ENCODE measurements around the gene CDON. TPM values are rescaled to one million over a fixed set of nuclear protein-coding genes. Genes with fewer than 3 reads are reported as not detected.

The CDON gene
- total RNA-seq, 6 donors from 2014 or later, result 4.0 to 24.2 (median 13.5) TPM

DNA sequence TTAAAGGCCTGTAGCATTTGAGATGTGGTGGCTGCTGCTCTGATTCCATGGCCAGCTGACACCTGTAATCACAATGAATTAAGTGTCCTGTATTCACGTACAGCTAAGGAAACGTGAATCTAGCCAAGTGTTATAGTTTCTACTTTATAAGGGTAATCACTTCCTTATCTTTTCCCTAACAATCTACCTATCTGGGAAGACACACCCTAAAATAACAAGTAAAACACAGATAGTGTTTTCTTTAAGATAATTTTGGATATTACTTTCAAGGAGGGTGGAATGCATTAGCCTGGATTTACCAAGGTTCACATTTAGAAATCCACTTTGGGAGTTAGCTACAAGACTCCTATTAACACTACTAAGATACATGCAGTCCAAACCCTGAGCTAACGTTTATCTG, 11.5 kb downstream of the CDON start:
- DNase-seq, result no peak
- no peaks in the 10 kb centered on the region for H3K9me3 ChIP-seq
- WGBS, 2 donors, result 53 to 64% methylated on average over 3 of the region's 3 CpGs
- peaks cover 0 to 8% (median 0%) of the 10 kb centered on the region in 4 donors for H3K4me1 ChIP-seq
- no peaks in the 10 kb centered on the region for H3K36me3 ChIP-seq
- H3K27me3 ChIP-seq, result no peaks in the 10 kb centered on the region
- H3K4me3 ChIP-seq, result no peak overlapping the region
- ATAC-seq (ENCODE audit: low FRiP score in 2 of 2), result no peak
- H3K27ac ChIP-seq, result no peak overlapping the region
- TF ChIP-seq POLR2AphosphoS5 (IDR thresholded peaks at IDR 0.05) (no peak), EP300 (IDR thresholded peaks at IDR 0.05) (no peak), POLR2A (IDR thresholded peaks at IDR 0.05) (no peak)
- TF ChIP-seq, protein P1, sequence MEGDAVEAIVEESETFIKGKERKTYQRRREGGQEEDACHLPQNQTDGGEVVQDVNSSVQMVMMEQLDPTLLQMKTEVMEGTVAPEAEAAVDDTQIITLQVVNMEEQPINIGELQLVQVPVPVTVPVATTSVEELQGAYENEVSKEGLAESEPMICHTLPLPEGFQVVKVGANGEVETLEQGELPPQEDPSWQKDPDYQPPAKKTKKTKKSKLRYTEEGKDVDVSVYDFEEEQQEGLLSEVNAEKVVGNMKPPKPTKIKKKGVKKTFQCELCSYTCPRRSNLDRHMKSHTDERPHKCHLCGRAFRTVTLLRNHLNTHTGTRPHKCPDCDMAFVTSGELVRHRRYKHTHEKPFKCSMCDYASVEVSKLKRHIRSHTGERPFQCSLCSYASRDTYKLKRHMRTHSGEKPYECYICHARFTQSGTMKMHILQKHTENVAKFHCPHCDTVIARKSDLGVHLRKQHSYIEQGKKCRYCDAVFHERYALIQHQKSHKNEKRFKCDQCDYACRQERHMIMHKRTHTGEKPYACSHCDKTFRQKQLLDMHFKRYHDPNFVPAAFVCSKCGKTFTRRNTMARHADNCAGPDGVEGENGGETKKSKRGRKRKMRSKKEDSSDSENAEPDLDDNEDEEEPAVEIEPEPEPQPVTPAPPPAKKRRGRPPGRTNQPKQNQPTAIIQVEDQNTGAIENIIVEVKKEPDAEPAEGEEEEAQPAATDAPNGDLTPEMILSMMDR (IDR thresholded peaks at IDR 0.05), result no peak

DNA sequence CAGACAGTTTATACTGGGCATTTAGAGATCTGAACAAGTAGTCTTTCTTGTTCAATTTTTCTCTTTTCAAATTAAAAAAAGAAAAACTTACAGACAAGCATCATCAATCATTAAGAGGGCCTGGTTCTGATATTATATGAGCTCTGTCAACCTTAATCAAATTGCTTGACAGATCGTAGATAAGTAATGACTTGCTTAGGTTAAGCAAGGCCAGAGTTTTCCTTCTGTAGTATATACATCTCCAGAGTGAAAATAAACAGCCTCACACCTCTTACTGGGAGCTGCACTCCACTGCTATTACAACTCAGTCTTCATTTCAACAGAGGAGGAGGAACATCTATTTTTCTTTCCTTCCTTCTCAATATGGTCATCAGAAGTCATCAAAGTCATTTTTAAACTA, 13.5 kb downstream of the CDON start:
- no peaks in the 10 kb centered on the region for H3K9me3 ChIP-seq
- H3K27ac ChIP-seq, result no peak overlapping the region
- ATAC-seq (ENCODE audit: low FRiP score in 2 of 2) (no peak), DNase-seq (no peak)
- TF ChIP-seq EP300 (IDR thresholded peaks at IDR 0.05) (no peak), POLR2AphosphoS5 (IDR thresholded peaks at IDR 0.05) (no peak), POLR2A (IDR thresholded peaks at IDR 0.05) (no peak)
- TF ChIP-seq, protein P1 (IDR thresholded peaks at IDR 0.05), result no peak
- no peak overlapping the region for H3K4me3 ChIP-seq
- H3K27me3 ChIP-seq, result no peaks in the 10 kb centered on the region
- 52 to 71% methylated on average over 1 of the region's 1 CpG for WGBS, 2 donors
- H3K36me3 ChIP-seq, result no peaks in the 10 kb centered on the region
- H3K4me1 ChIP-seq, result peaks cover 0 to 8% (median 0%) of the 10 kb centered on the region in 4 donors

DNA sequence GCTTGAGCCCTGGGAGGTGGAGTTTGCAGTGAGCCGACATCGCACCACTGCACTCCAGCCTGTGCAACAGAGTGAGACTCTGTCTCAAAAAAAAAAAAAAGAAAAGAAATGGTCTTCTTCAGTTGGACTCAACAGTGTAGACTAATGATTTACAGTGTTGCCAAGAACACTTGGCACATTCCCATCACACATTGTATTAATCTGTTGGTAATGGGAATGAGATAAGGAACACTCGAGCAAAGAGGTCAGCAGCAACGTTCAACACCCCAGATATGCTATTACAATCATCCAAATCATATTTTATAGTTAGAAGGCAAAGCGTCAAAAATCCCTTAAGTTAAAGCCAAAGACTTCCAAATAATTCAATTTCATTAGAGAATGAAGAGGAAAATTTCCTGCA, 14.5 kb downstream of the CDON start:
- Histone ChIP-seq H3K4me3 (no peak overlapping the region), H3K4me1 (peaks cover 0 to 8% (median 0%) of the 10 kb centered on the region in 4 donors), H3K9me3 (no peaks in the 10 kb centered on the region), H3K27ac (no peak overlapping the region), H3K36me3 (no peaks in the 10 kb centered on the region), H3K27me3 (no peaks in the 10 kb centered on the region)
- DNase-seq, result no peak
- TF ChIP-seq POLR2A (IDR thresholded peaks at IDR 0.05), result no peak
- TF ChIP-seq, protein P1 (IDR thresholded peaks at IDR 0.05), result no peak
- no peak for TF ChIP-seq EP300 (IDR thresholded peaks at IDR 0.05)
- no peak for TF ChIP-seq POLR2AphosphoS5 (IDR thresholded peaks at IDR 0.05)
- peak in 1 of 2 donors; percentile 61 for ATAC-seq (ENCODE audit: low FRiP score in 2 of 2)
- WGBS, 2 donors, result 64 to 67% methylated on average over 5 of the region's 5 CpGs

DNA sequence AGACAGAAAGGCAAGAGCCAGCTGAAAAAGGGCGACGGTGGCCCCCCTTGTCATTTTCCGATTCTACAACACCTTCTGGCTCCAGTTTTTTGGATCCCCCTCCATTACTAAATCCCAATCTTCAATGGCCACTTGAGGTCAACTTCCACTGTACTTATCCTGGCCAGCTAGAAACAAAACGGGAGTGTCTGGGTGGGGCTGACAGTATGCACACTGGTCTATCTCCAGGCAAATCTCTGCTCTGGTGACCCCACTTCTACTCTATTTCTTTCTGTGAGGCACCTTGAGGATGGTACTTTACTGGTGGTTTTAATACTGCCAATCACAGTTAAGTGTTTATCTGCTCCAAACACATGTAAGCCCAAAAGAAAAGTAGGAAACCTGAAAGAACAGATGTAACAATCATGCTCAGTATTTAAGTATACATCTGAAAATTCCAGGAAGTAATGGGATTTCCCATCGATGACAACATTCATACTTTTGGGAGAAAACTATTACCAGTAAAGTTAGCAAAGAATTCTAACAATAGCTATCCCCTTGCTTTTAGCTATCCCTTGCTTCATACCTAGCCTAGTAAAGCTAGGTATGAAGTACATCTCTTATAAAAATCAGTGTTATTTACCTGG, 16.0 kb downstream of the CDON start:
- no peaks in the 10 kb centered on the region for H3K9me3 ChIP-seq
- ATAC-seq (ENCODE audit: low FRiP score in 2 of 2), result no peak
- H3K36me3 ChIP-seq, result no peaks in the 10 kb centered on the region
- TF ChIP-seq, protein P1 (IDR thresholded peaks at IDR 0.05), result no peak
- no peak for TF ChIP-seq POLR2AphosphoS5 (IDR thresholded peaks at IDR 0.05)
- no peak overlapping the region for H3K4me3 ChIP-seq
- DNase-seq, result no peak
- no peak overlapping the region for H3K27ac ChIP-seq
- peaks cover 0 to 8% (median 0%) of the 10 kb centered on the region in 4 donors for H3K4me1 ChIP-seq
- H3K27me3 ChIP-seq, result no peaks in the 10 kb centered on the region
- 61 to 64% methylated on average over 5 of the region's 5 CpGs for WGBS, 2 donors
